Frontal cortex (tissue), 4 donors: Measurements from ENCODE around the gene N4BP3. TPM values are rescaled to one million over a fixed set of nuclear protein-coding genes. Genes with fewer than 3 reads are reported as not detected.
"Not testable (repeated sequence)": the region's sequence is repeated elsewhere in the genome, so short reads cannot be mapped to it uniquely, and the experiment has no call there.

ENCODE experiments used
- DNase-seq, 2 donors: peaks; one replicate each; pipeline ENCODE4 v3.0.0; 2012; ENCODE audit warnings: low spot score in 2 of 2
- FAIRE-seq: peaks from 2 replicates; lab custom pipeline; 2012; peaks lifted over from hg19 to GRCh38; lab: Jason Lieb, UNC
- total RNA-seq: library from RNA; depleted of rRNA; stranded (reverse); fragments of >200 nt; gene quantifications from one replicate; pipeline ENCODE4 v1.2.3, GENCODE V29; 2014
- donor health status: control.
- donor health status: control.
- donor health status: control.

Gene N4BP3
- total RNA-seq, 1 donor from 2014 or later, result 4.1 TPM

DNA sequence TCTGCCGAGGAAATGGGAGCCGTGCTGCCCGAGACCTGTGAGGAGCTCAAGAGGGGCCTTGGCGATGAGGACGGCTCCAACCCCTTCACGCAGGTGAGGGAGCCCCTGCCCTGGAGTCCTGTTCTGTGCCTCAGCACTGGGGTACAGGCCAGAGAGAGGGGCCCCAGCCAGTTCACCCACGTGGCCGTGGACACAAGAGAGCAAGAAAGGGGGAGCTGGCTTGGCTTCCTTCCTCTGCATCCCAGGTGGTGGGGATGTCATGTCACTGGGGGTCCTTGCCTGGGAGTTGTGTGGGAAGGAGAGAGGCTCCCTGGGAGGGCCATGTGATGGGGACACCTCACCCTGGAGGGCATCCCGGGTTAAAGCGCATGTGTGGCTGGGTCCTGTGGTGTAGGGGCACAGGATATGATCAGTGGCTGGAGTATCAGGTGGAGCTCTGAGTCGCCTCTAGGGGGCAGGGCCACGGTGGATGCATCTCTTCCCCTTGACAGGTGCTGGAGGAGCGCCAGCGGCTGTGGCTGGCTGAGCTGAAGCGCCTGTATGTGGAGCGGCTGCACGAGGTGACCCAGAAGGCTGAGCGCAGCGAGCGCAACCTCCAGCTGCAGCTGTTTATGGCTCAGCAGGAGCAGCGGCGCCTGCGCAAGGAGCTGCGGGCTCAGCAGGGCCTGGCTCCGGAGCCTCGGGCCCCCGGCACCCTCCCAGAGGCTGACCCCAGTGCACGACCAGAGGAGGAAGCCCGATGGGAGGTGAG is 7.5 kb downstream of the N4BP3 start:
- FAIRE-seq (no peak), DNase-seq (peak in 1 of 2 donors; percentile 75)

- DNase-seq, result no peak
- FAIRE-seq, result no peak
Measured at GRCh38 chr5:178121391-178122276, 8.3 kb downstream of the N4BP3 start.

- FAIRE-seq, result no peak
Measured at GRCh38 chr5:178122346-178122745, 9.0 kb downstream of the N4BP3 start.

DNA sequence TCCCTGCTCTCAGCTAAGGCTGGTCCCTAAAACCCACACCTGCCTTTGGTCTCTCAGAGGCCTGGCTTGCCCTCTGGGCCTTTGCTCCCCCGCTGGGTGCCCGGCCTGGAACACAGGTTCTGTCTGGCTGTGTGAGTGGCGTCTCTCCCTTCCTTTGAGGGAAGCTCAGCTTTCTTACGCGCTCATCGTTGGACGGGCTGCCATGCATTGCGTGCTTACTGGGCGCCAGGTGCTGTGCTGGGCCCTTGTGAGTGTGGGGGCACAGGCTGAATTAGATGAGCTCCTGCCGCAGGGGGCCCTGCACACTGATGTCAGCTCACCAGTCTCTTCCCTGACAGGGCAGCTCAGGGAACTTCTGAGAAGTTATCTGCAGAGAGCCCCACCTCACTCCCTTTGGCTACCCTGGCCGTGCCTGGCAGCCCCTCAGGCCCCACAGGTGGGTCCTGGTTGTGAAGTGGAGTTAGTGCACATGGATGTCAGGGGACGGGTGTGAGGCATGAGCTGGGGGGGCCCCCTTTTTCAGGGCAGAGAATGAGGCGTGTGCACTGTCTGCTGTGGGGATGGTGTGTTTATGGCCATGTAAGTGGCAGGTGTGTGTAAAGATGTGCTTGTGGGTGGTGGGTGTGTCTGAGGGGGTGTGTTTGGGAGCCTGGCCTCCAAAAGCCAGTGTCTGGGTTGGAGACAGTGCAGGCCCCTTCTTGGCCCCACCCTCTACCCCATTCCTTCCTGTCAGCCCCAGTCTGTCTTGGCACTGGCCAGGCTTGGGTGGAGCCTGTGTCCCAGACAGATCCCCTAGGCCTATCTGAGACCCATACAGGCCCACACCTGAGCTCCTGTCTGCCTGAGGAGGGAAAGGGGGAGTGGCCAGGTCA is 10.0 kb downstream of the N4BP3 start:
- no peak for FAIRE-seq
- DNase-seq, result no peak

More at GRCh38 chr5:178122346-178122745, 9.0 kb downstream of the N4BP3 start:
- no peak for DNase-seq

- FAIRE-seq (no peak), DNase-seq (no peak)
Measured at GRCh38 chr5:178123966-178124925, 10.9 kb downstream of the N4BP3 start.

DNA sequence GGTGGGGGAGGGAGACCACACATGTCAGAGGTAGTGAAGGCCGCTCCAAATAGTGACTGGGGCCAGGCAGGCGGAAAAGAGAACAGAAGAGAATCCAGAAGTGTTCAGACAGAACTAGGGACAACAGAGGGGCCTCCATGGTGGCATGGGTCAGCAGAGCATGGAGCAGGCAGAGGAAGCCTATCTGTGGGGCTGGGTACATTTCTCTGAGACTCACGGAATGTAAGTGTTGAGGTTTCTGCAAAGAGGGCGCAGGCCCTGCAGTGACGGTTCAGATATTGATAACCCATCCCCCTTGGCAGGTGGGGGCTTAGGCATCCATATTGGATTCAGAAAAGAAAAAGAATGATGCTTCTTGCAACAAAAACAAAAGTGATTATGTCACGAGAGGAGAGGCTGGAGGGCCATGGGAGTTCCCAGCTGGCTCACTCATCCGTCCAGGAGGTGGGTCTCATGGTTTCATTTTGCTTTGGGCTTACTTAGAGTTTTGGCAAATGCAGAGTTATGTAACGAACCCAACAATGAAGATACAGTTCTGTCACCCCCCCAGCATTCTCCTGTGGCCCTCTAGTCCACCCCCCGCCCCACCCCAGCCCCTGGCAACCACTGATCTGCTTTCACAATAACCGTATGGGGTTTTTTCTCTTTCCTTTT is 12.0 kb downstream of the N4BP3 start:
- no peak for FAIRE-seq
- DNase-seq, result no peak

DNA sequence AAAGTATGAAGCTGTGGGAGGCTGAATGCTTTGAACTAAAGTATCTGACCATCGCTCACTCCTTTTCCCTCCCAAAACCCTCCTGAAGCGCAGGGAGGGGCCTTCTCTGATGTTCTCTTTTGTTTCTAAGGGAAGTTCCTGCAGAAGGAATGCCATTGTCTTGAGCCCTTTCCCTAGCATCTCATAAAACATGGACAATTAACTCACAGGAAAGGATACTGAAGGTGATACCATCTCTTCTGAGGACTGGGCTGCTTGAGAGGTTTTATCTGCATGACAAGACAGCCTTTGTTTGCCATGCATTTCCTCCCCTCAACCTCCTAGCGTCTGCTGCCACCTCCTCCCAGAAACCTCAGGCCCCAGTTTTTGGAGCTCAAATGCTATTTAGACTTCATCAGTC is 13.2 kb downstream of the N4BP3 start:
- DNase-seq, result no peak
- FAIRE-seq, result no peak

GRCh38 chr5:178127300-178128009 is 14.1 kb downstream of the N4BP3 start:
- FAIRE-seq, DNase-seq: not testable (repeated sequence)

- no peak for DNase-seq
- FAIRE-seq, result no peak
Measured at GRCh38 chr5:178129296-178129695, 16.0 kb downstream of the N4BP3 start.

DNA sequence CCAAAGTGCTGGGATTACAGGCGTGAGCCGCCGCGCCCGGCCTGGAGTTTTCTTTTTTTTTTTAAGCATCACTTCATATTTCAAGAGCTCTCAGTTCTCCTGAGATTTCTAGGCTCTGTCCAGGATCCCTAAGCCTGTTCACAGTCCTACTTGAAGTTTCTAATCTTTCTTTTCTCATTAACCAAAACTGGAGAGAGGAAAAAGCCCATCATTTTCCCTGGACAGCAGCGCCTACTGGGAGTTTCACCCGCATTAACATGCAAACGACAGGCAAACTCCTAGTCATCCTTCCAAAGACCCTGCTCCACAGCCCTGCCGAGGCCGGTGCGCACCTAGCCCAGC is 16.9 kb downstream of the N4BP3 start:
- FAIRE-seq, DNase-seq: not testable (repeated sequence)

- DNase-seq, result peak; percentile 93 to 94
Measured at GRCh38 chr5:178130576-178131445, 17.5 kb downstream of the N4BP3 start, which contains the start of gene RMND5B. Gene RMND5B, plus strand, starts transcription at chr5:178131014. Its CDS starts 7,106 bp downstream, at chr5:178138120.

GRCh38 chr5:178131446-178131996 is 18.2 kb downstream of the N4BP3 start:
- DNase-seq (no peak), FAIRE-seq (no peak)

More at GRCh38 chr5:178130576-178131445, 17.5 kb downstream of the N4BP3 start, which contains the start of gene RMND5B:
- no peak for FAIRE-seq

DNA sequence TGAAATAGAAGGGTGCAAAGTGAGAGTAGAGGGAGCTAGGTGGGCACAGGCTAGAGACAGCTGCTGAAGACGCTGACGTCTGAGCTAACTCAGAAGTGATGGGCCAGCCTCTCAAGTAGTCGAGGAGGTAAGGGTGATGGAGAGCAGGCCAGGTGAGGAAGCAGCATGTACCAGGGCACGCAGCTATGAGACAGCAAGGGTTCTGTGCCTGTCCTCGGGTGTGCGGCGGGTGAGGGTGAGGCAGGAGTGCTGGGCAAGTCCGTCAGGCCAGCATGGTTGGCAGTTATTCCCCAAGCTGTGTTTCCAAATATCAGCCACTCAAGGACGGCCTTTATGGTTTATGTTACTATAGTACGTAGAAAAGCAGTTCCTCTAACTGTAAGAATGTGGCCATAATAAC is 23.7 kb downstream of the N4BP3 start:
- no peak for DNase-seq
- FAIRE-seq, result no peak

DNA sequence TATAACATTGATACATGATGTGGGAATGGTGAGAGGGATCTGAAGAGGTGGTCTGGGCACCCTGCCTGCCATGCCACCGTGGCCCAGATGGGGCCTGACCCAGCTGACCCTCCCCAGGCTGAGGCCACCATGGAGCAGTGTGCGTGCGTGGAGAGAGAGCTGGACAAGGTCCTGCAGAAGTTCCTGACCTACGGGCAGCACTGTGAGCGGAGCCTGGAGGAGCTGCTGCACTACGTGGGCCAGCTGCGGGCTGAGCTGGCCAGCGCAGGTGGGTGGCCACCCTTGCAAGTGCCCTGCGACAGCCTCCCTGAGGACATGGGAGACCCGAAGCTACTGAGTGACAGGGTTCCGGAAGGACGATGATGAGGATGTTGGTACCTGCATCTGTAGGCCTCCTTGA is 24.7 kb downstream of the N4BP3 start:
- no peak for DNase-seq
- FAIRE-seq, result no peak

- DNase-seq (no peak), FAIRE-seq (no peak)
Measured at GRCh38 chr5:178141550-178141949, 28.2 kb downstream of the N4BP3 start.

- FAIRE-seq, result no peak
Measured at GRCh38 chr5:178142642-178143041, 29.3 kb downstream of the N4BP3 start.

More at GRCh38 chr5:178142642-178143041, 29.3 kb downstream of the N4BP3 start:
- no peak for DNase-seq
